Parathyroid adenoma (tissue), 2 donors: ENCODE data around the gene FAM149B1.

ENCODE experiments used
- H2AFZ ChIP-seq: fragments of 300-600 bp; sonication (generic); one replicate; pipeline ENCODE4 v1.7.0; 2017; ENCODE audit warnings: antibody characterized with exemption, mild to moderate bottlenecking
- H3K27ac ChIP-seq: fragments of 300-600 bp; sonication (generic); one replicate; pipeline ENCODE4 v1.7.0; 2017
- H3K27me3 ChIP-seq: fragments of 300-600 bp; sonication (generic); one replicate; pipeline ENCODE4 v1.7.0; 2017; ENCODE audit warnings: low read length; ENCODE audit not compliant: control insufficient read depth, insufficient read depth
- H3K36me3 ChIP-seq: fragments of 300-600 bp; sonication (generic); one replicate; pipeline ENCODE4 v1.7.0; 2017; ENCODE audit warnings: low read length; ENCODE audit not compliant: control insufficient read depth, insufficient read depth
- H3K4me1 ChIP-seq: fragments of 300-600 bp; sonication (generic); one replicate; pipeline ENCODE4 v1.7.0; 2017; ENCODE audit warnings: control low read depth
- H3K4me2 ChIP-seq: fragments of 300-600 bp; sonication (generic); one replicate; pipeline ENCODE4 v1.7.0; 2017; ENCODE audit warnings: low read length
- H3K4me3 ChIP-seq: fragments of 300-600 bp; sonication (generic); one replicate; pipeline ENCODE4 v1.7.0; 2017; ENCODE audit warnings: low read depth, low read length
- H3K79me2 ChIP-seq: fragments of 300-600 bp; sonication (generic); one replicate; pipeline ENCODE4 v1.7.0; 2017; ENCODE audit warnings: control low read depth
- H3K9ac ChIP-seq: fragments of 300-600 bp; sonication (generic); one replicate; pipeline ENCODE4 v1.7.0; 2017; ENCODE audit warnings: mild to moderate bottlenecking
- H3K9me3 ChIP-seq: fragments of 300-600 bp; sonication (generic); one replicate; pipeline ENCODE4 v1.7.0; 2017; ENCODE audit warnings: low read length; ENCODE audit not compliant: control insufficient read depth
- CTCF ChIP-seq: fragments of 300-600 bp; sonication (generic); IDR thresholded peaks from one replicate; pipeline ENCODE4 v1.7.0; 2017; ENCODE audit warnings: antibody characterized with exemption, mild to moderate bottlenecking
- donor health status: primary hyperparathyroidism.

FAM149B1 gene

GRCh38 chr10:73131913-73132686 is 35.8 kb upstream of the FAM149B1 start:
- Histone ChIP-seq H3K27ac (no peak overlapping the region), H3K79me2 (no peaks in the 10 kb centered on the region), H3K4me1 (no peaks in the 10 kb centered on the region), H2AFZ (no peak overlapping the region), H3K36me3 (no peaks in the 10 kb centered on the region), H3K9me3 (no peaks in the 10 kb centered on the region), H3K4me2 (no peak overlapping the region), H3K9ac (no peak overlapping the region), H3K27me3 (no peaks in the 10 kb centered on the region), H3K4me3 (no peak overlapping the region)
- no peak for TF ChIP-seq CTCF

DNA sequence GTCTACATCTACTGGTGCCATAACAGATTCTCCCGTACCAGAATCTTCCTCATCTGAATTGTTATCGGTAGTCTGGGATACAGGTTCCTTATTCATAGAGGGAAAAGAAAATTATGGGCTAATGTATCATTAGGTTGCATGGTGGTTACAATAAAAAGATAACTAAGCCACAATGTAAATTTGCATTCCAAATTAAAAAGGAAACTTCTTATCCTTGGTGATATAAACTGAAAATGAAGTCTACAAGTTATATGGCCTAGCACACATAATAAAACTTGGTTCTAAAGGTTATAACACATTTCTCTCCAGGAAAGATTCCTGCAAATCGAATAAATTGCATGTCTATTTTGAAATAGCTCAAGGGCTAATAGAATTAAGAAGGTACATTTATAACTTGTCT is 33.2 kb upstream of the FAM149B1 start:
- Histone ChIP-seq H3K4me2 (no peak overlapping the region), H3K9me3 (no peaks in the 10 kb centered on the region), H3K36me3 (no peaks in the 10 kb centered on the region), H3K4me3 (no peak overlapping the region), H3K27me3 (no peaks in the 10 kb centered on the region), H3K9ac (no peak overlapping the region), H3K27ac (no peak overlapping the region), H3K4me1 (no peaks in the 10 kb centered on the region), H3K79me2 (no peaks in the 10 kb centered on the region), H2AFZ (no peak overlapping the region)
- no peak for TF ChIP-seq CTCF

DNA sequence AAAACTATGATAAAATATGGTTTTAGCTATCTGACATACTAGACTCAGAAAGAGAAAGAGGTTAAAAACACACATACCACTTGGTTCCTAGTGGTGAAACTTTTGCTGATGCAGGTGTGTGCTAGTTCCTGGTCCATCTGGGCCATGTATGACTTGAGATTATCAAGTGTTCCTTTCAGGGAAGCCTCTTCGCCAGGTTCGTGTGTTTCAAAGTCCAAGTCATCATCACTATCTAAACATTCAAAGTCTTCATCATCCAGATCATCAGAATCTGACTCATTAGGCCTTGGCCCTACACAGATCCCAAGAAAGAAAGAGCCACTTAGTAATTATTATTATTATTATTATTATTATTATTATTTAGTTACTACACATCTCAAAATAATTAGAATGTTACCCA is 31.3 kb upstream of the FAM149B1 start:
- Histone ChIP-seq H3K79me2 (no peaks in the 10 kb centered on the region), H3K4me1 (no peaks in the 10 kb centered on the region), H3K9ac (no peak overlapping the region), H3K4me2 (no peak overlapping the region), H3K36me3 (no peaks in the 10 kb centered on the region), H3K4me3 (no peak overlapping the region), H3K27me3 (no peaks in the 10 kb centered on the region), H3K27ac (no peak overlapping the region), H2AFZ (no peak overlapping the region), H3K9me3 (no peaks in the 10 kb centered on the region)
- no peak for TF ChIP-seq CTCF

- Histone ChIP-seq H3K79me2 (no peaks in the 10 kb centered on the region), H3K36me3 (no peaks in the 10 kb centered on the region)
Measured at GRCh38 chr10:73139251-73139650, 28.7 kb upstream of the FAM149B1 start.

More at GRCh38 chr10:73139251-73139650, 28.7 kb upstream of the FAM149B1 start:
- H2AFZ ChIP-seq: no peak overlapping the region
- no peaks in the 10 kb centered on the region for H3K9me3 ChIP-seq
- no peak overlapping the region for H3K4me3 ChIP-seq
- H3K27me3 ChIP-seq: no peaks in the 10 kb centered on the region
- H3K9ac ChIP-seq: no peak overlapping the region
- H3K4me1 ChIP-seq: no peaks in the 10 kb centered on the region
- no peak overlapping the region for H3K4me2 ChIP-seq
- no peak for TF ChIP-seq CTCF
- no peak overlapping the region for H3K27ac ChIP-seq
